Thyroid gland (tissue), 4 donors: Measurements from ENCODE around the gene GUCY2C. TPM values are rescaled to one million over a fixed set of nuclear protein-coding genes. Genes with fewer than 3 reads are reported as not detected.

Source experiments
- DNase-seq, 2 donors: peaks; one replicate each; pipeline ENCODE4 v3.0.0-alpha.2; 2019
- H3K27ac ChIP-seq, 3 donors: fragments of 200-600 bp; sonication (generic); 1 replicate in 2 of 3; 2 replicates in 1 of 3; pipeline ENCODE4 v1.5.1; 2016 to 2019; ENCODE audit warnings: mild to moderate bottlenecking in 1 of 3, moderate library complexity in 1 of 3
- H3K27me3 ChIP-seq: fragments of 200-600 bp; sonication (generic); one replicate; pipeline ENCODE4 v1.5.1; 2019
- H3K36me3 ChIP-seq, 2 donors: fragments of 200-600 bp; sonication (generic); one replicate each; pipeline ENCODE4 v1.5.1; 2016 to 2019
- H3K4me1 ChIP-seq, 2 donors: fragments of 200-600 bp; sonication (generic); one replicate each; pipeline ENCODE4 v1.5.1; 2017 to 2019
- H3K4me3 ChIP-seq, 3 donors: fragments of 200-600 bp; sonication (generic); replicated peaks in 1 of 3; 1 replicate in 2 of 3; 2 replicates in 1 of 3; pipeline ENCODE4 v1.5.1; 2016; ENCODE audit warnings: mild to moderate bottlenecking in 1 of 3
- H3K9me3 ChIP-seq: fragments of 200-600 bp; sonication (generic); one replicate; pipeline ENCODE4 v1.5.1; 2017
- CTCF ChIP-seq, 6 experiments: fragments of 200-600 bp in 3 of 6; fragments of 450-650 bp in 3 of 6; sonication (generic) in 3 of 6; IDR thresholded peaks; one replicate each; pipeline ENCODE4 v1.5.1; 2016 to 2019; ENCODE audit warnings: antibody characterized with exemption in 6 of 6, mild to moderate bottlenecking in 2 of 6, inconsistent platforms in 1 of 6, moderate library complexity in 1 of 6
- POLR2A ChIP-seq, 2 donors: fragments of 450-650 bp; IDR thresholded peaks; one replicate each; pipeline ENCODE4 v1.6.1; 2017; ENCODE audit warnings: antibody characterized with exemption in 2 of 2, mild to moderate bottlenecking in 2 of 2, moderate library complexity in 1 of 2
- WGBS, 2 donors: methylation state at CpG; one replicate each; pipeline ENCODE4 v1.1.5; 2017; 5-methylcytosine and 5-hydroxymethylcytosine counted together
- intact Hi-C: fragments of 100-400 bp; cut with DNase I; formaldehyde crosslinking; loops from one replicate; pipeline ENCODE4 v1.15.1; 2023
- total RNA-seq, 4 donors: library from RNA; depleted of rRNA; stranded (reverse); fragments of >200 nt; gene quantifications; one replicate each; pipeline ENCODE4 v1.2.3, GENCODE V29; 2016

Gene GUCY2C
- total RNA-seq, 4 donors from 2014 or later: not detected

- H3K27ac ChIP-seq: no peak overlapping the region
- no peaks in the 10 kb centered on the region for H3K9me3 ChIP-seq
- no peaks in the 10 kb centered on the region for H3K27me3 ChIP-seq
- TF ChIP-seq POLR2A (IDR thresholded peaks at IDR 0.05) (no peak), CTCF (IDR thresholded peaks at IDR 0.05) (no peak)
- no peaks in the 10 kb centered on the region for H3K36me3 ChIP-seq
- no peak overlapping the region for H3K4me3 ChIP-seq
- intact Hi-C loops: no loop called here
- WGBS, 2 donors: 69 to 76% methylated on average over 23 of the region's 23 CpGs
- DNase-seq: peak in 1 of 2 donors; percentile 5
- no peaks in the 10 kb centered on the region for H3K4me1 ChIP-seq
Measured at GRCh38 chr12:14665354-14666348, 30.7 kb downstream of the GUCY2C start.

- DNase-seq: peak; percentile 5 to 13
- intact Hi-C loops: no loop called here
- WGBS, 2 donors: 73% methylated on average over 7 of the region's 7 CpGs
- H3K4me3 ChIP-seq: no peak overlapping the region
- H3K4me1 ChIP-seq: no peaks in the 10 kb centered on the region
- no peak overlapping the region for H3K27ac ChIP-seq
- H3K27me3 ChIP-seq: no peaks in the 10 kb centered on the region
- no peaks in the 10 kb centered on the region for H3K9me3 ChIP-seq
- TF ChIP-seq CTCF (IDR thresholded peaks at IDR 0.05) (peak in 4 of 6 experiments; percentile 45 to 77 (median 74)), POLR2A (IDR thresholded peaks at IDR 0.05) (no peak)
- no peaks in the 10 kb centered on the region for H3K36me3 ChIP-seq
Measured at GRCh38 chr12:14664434-14665023, 31.9 kb downstream of the GUCY2C start.

GRCh38 chr12:14663002-14663401 is 33.4 kb downstream of the GUCY2C start:
- no peak for DNase-seq
- 95 to 97% methylated on average over 5 of the region's 5 CpGs for WGBS, 2 donors
- H3K27ac ChIP-seq: no peak overlapping the region
- no peaks in the 10 kb centered on the region for H3K9me3 ChIP-seq
- H3K4me3 ChIP-seq: no peak overlapping the region
- no peaks in the 10 kb centered on the region for H3K27me3 ChIP-seq
- no peaks in the 10 kb centered on the region for H3K4me1 ChIP-seq
- no peak for TF ChIP-seq CTCF (IDR thresholded peaks at IDR 0.05)
- TF ChIP-seq POLR2A (IDR thresholded peaks at IDR 0.05): no peak
- H3K36me3 ChIP-seq: no peaks in the 10 kb centered on the region
- intact Hi-C loops: no loop called here

- Histone ChIP-seq H3K4me3 (no peak overlapping the region), H3K36me3 (no peaks in the 10 kb centered on the region), H3K9me3 (no peaks in the 10 kb centered on the region), H3K27me3 (no peaks in the 10 kb centered on the region), H3K27ac (no peak overlapping the region), H3K4me1 (no peaks in the 10 kb centered on the region)
- 93 to 98% methylated on average over 9 of the region's 9 CpGs for WGBS, 2 donors
- TF ChIP-seq CTCF (IDR thresholded peaks at IDR 0.05): no peak
- TF ChIP-seq POLR2A (IDR thresholded peaks at IDR 0.05): no peak
- no peak for DNase-seq
- intact Hi-C loops: no loop called here
Measured at GRCh38 chr12:14656846-14657245, 39.6 kb downstream of the GUCY2C start.

- Histone ChIP-seq H3K4me1 (no peaks in the 10 kb centered on the region), H3K27ac (no peak overlapping the region), H3K27me3 (no peaks in the 10 kb centered on the region), H3K4me3 (no peak overlapping the region), H3K9me3 (no peaks in the 10 kb centered on the region), H3K36me3 (no peaks in the 10 kb centered on the region)
- WGBS, 2 donors: 90 to 97% methylated on average over 1 of the region's 1 CpG
- no peak for DNase-seq
- intact Hi-C loops: no loop called here
- TF ChIP-seq POLR2A (IDR thresholded peaks at IDR 0.05) (no peak), CTCF (IDR thresholded peaks at IDR 0.05) (no peak)
Measured at GRCh38 chr12:14655284-14655683, 41.1 kb downstream of the GUCY2C start.
